Sigmoid colon (tissue), 3 donors: ENCODE data around the gene VIPR2.

ENCODE experiments used
- POLR2A ChIP-seq, 2 donors: fragments of 450-650 bp; IDR thresholded peaks; one replicate each; pipeline ENCODE4 v1.6.1; 2016; ENCODE audit warnings: antibody characterized with exemption in 2 of 2, mild to moderate bottlenecking in 2 of 2, moderate library complexity in 2 of 2
- TF ChIP-seq, protein P1 (sequence below), 4 experiments: fragments of 450-650 bp in 3 of 4; fragments of 200-600 bp in 1 of 4; IDR thresholded peaks; one replicate each; pipeline ENCODE4 v1.5.1; 2016 to 2019; ENCODE audit warnings: antibody characterized with exemption in 4 of 4, mild to moderate bottlenecking in 3 of 4, moderate library complexity in 2 of 4

DNA sequence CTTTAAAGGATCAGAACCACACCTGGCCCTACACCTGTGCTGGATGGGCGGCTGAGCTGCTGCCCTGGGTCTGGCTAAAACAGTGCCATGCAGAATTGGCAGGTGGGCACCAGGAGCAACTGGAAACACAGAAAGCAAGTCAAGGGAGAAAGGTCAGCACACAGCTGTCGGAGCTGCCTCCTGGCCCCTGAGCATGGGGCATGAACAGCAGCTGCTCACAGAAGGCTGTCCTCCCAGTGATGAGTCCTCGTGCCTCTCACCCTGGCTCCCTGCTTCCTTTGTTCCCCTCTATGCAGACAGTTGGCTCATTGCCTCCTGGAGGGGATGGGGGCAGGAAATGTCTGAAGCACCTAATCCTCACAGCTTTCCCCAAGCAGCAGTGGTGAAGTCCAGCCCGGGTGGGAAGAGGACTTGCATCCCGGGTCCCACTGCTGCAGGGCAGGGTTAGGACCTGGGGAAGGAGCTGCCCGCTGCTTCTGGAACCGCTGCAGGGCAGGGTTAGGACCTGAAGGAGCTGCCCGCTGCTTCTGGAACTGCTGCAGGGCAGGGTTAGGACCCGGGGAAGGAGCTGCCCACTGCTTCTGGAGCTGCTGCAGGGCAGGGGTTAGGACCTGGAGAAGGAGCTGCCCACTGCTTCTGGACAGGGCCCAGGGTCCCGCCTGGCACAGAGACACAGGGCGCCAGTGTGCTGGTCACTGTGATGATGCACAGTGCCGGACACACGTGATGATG is 37.3 kb downstream of the VIPR2 start:
- TF ChIP-seq, protein P1, sequence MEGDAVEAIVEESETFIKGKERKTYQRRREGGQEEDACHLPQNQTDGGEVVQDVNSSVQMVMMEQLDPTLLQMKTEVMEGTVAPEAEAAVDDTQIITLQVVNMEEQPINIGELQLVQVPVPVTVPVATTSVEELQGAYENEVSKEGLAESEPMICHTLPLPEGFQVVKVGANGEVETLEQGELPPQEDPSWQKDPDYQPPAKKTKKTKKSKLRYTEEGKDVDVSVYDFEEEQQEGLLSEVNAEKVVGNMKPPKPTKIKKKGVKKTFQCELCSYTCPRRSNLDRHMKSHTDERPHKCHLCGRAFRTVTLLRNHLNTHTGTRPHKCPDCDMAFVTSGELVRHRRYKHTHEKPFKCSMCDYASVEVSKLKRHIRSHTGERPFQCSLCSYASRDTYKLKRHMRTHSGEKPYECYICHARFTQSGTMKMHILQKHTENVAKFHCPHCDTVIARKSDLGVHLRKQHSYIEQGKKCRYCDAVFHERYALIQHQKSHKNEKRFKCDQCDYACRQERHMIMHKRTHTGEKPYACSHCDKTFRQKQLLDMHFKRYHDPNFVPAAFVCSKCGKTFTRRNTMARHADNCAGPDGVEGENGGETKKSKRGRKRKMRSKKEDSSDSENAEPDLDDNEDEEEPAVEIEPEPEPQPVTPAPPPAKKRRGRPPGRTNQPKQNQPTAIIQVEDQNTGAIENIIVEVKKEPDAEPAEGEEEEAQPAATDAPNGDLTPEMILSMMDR (IDR thresholded peaks at IDR 0.05), result no peak
- TF ChIP-seq POLR2A (IDR thresholded peaks at IDR 0.05), result no peak
